K562 (cell line): ENCODE data around the gene SLAIN2. TPM values are rescaled to one million over a fixed set of nuclear protein-coding genes. Genes with fewer than 3 reads are reported as not detected.
A peak's percentile ranks its signal among the peaks of the same experiment; 100 is the strongest.

Experiments used
- ATAC-seq: fragments of 200-7000 bp; cut with Tn5 transposase; 3 replicates; pipeline ENCODE4 v1.9.1; 2020; ENCODE audit warnings: moderate library complexity
- BruUV-seq: library from RNA; stranded (reverse); fragments of 400-500 nt; replicated peaks from 2 replicates; lab custom pipeline; 2021; lab: Mats Ljungman, UMichigan
- CTCF ChIA-PET: fragments of 300-600 bp; formaldehyde crosslinking; extraction: SDS; loops from one replicate; lab custom pipeline; 2021; ENCODE audit warnings: low intra/inter-chr PET ratio; lab: Yijun Ruan, JAX
- POLR2A ChIA-PET: fragments of 300-600, 350-650 bp; sonication (Branson Sonifier 250); formaldehyde crosslinking; extraction: SDS; loops from one replicate; lab custom pipeline; 2021; ENCODE audit warnings: antibody characterized with exemption, inconsistent platforms; lab: Yijun Ruan, JAX
- DNase-seq, 4 experiments: peaks; one replicate each; pipeline versions ENCODE4 v3.0.0 to v3.0.0-alpha.2; 2011 to 2018; ENCODE audit warnings: low spot score in 3 of 4, mixed read lengths in 3 of 4; ENCODE audit errors: extremely low read depth in 1 of 4
- FAIRE-seq: peaks from 2 replicates; lab custom pipeline; 2011; peaks lifted over from hg19 to GRCh38; lab: Jason Lieb, UNC
- H2AFZ ChIP-seq: 2 replicates; pipeline ENCODE4 v1.6.0; 2011; ENCODE audit warnings: low read depth, low read length, control low read depth, inconsistent platforms
- H3K27ac ChIP-seq: fragments of 200-600 bp; 3 replicates; pipeline ENCODE4 v1.8.0; 2011; ENCODE audit warnings: low read depth, mild to moderate bottlenecking, control low read depth, inconsistent platforms, low read length, moderate library complexity, mixed read lengths; ENCODE audit errors: extremely low read depth
- H3K27me3 ChIP-seq, 2 experiments: fragments of 300-600 bp in 1 of 2; 2 replicates in 1 of 2; 3 replicates in 1 of 2; pipeline versions ENCODE4 v1.6.0 to v1.8.0; 2011; ENCODE audit warnings: inconsistent platforms in 2 of 2, low read length in 2 of 2, mild to moderate bottlenecking in 1 of 2, mixed read lengths in 1 of 2, moderate library complexity in 1 of 2; ENCODE audit not compliant: control insufficient read depth in 2 of 2, insufficient read depth in 2 of 2
- H3K36me3 ChIP-seq: fragments of 300-600 bp; 3 replicates; pipeline ENCODE4 v1.8.0; 2011; ENCODE audit warnings: mild to moderate bottlenecking, low read length, inconsistent platforms; ENCODE audit not compliant: control insufficient read depth, insufficient read depth
- H3K4me1 ChIP-seq, 2 experiments: fragments of 200-600 bp in 1 of 2; replicated peaks in 1 of 2; 2 replicates in 1 of 2; 3 replicates in 1 of 2; pipeline versions ENCODE4 v1.5.1 to v1.8.0; 2011; ENCODE audit warnings: inconsistent platforms in 2 of 2, low read length in 2 of 2, mild to moderate bottlenecking in 1 of 2, mixed read lengths in 1 of 2, moderate library complexity in 1 of 2; ENCODE audit not compliant: control insufficient read depth in 2 of 2, insufficient read depth in 2 of 2
- H3K4me2 ChIP-seq: 2 replicates; pipeline ENCODE4 v1.6.1; 2011; ENCODE audit warnings: low read length, control low read depth, inconsistent platforms, mixed read lengths; ENCODE audit not compliant: insufficient read depth
- H3K4me3 ChIP-seq: fragments of 200-600 bp; sonication (generic), shearing (Covaris generic); 2 replicates; pipeline ENCODE4 v1.5.1; 2016; ENCODE audit warnings: control low read depth, inconsistent platforms
- H3K79me2 ChIP-seq: fragments of 200-600 bp; 3 replicates; pipeline ENCODE4 v1.8.0; 2011; ENCODE audit warnings: low read length, inconsistent platforms; ENCODE audit not compliant: control insufficient read depth, insufficient read depth
- H3K9ac ChIP-seq, 2 experiments: 2 replicates each; pipeline versions ENCODE4 v1.6.0 to v1.6.1; 2011; ENCODE audit warnings: low read depth in 2 of 2, low read length in 2 of 2, control low read depth in 1 of 2, inconsistent platforms in 1 of 2, mild to moderate bottlenecking in 1 of 2, mixed read lengths in 1 of 2; ENCODE audit not compliant: insufficient read depth in 1 of 2
- H3K9me1 ChIP-seq: one replicate; pipeline ENCODE4 v1.6.0; 2011; ENCODE audit warnings: inconsistent platforms, mild to moderate bottlenecking, low read length, moderate library complexity; ENCODE audit not compliant: control insufficient read depth, insufficient read depth
- H3K9me3 ChIP-seq: replicated peaks from 2 replicates; pipeline ENCODE4 v1.5.1; 2011; ENCODE audit warnings: low read depth, low read length, inconsistent platforms; ENCODE audit not compliant: control insufficient read depth, insufficient read depth
- H4K20me1 ChIP-seq: replicated peaks from 2 replicates; pipeline ENCODE4 v1.6.1; 2011; ENCODE audit warnings: low read length, inconsistent platforms, mixed read lengths; ENCODE audit not compliant: control insufficient read depth, insufficient read depth
- MEIS2 ChIP-seq: fragments of 450-650 bp; IDR thresholded peaks from 2 replicates; pipeline ENCODE4 v1.6.1; 2014; ENCODE audit warnings: mild to moderate bottlenecking; ENCODE audit not compliant: partially characterized antibody
- NFIC ChIP-seq: fragments of 450-650 bp; IDR thresholded peaks from 2 replicates; pipeline ENCODE4 v1.6.1; 2017; ENCODE audit warnings: mild to moderate bottlenecking, inconsistent platforms
- ZNF165 ChIP-seq: fragments of 250-450 bp; sonication (Bioruptor Pico); IDR thresholded peaks from 2 replicates; pipeline ENCODE4 v1.4.0; 2020; ENCODE audit warnings: borderline replicate concordance
- ZSCAN32 ChIP-seq: fragments of 450-650 bp; formaldehyde crosslinking; IDR thresholded peaks from 2 replicates; pipeline ENCODE4 v1.4.0; 2020; ENCODE audit warnings: mild to moderate bottlenecking, moderate library complexity
- WGBS: fragments of 100-300 bp; shearing (Covaris generic); methylation state at CpG from one replicate; pipeline ENCODE4 v1.1.6; 2016; ENCODE audit warnings: low coverage, mixed read lengths; ENCODE audit not compliant: insufficient coverage; ENCODE audit errors: missing lambda C conversion rate; 5-methylcytosine and 5-hydroxymethylcytosine counted together
- in situ Hi-C: fragments of 300-500 bp; cut with MboI; formaldehyde crosslinking; loops from 4 replicates; pipeline ENCODE4 v1.15.0; 2018; ENCODE audit warnings: inconsistent platforms, mixed read lengths
- intact Hi-C: fragments of 100-400 bp; cut with micrococcal nuclease; formaldehyde crosslinking; loops from 2 replicates; pipeline ENCODE4 v1.14.2; 2022
- polyA plus RNA-seq, 8 experiments: library from polyadenylated mRNA; depleted of rRNA in 4 of 8; stranded (reverse) in 5 of 8; unstranded in 3 of 8; fragments of >200 nt; fragmentation: Nextera tagmentation in 2 of 8; fragmentation: Illumina TruSeq in 1 of 8; extraction: Ambion mirVana in 2 of 8; extraction: Trizol in 1 of 8; gene quantifications; 2 replicates each; pipeline versions ENCODE4 v1.2.1 to v1.2.3, GENCODE V29; 2011 to 2014; ENCODE audit warnings: inconsistent platforms in 1 of 8, missing spikeins in 1 of 8
- total RNA-seq, 7 experiments: library from RNA; depleted of rRNA in 6 of 7; stranded (reverse); fragments of >200 nt in 6 of 7; fragmentation: Illumina TruSeq in 2 of 7; extraction: Trizol in 2 of 7; gene quantifications; 2 replicates each; pipeline versions ENCODE4 v1.2.1 to v1.2.3, GENCODE V29; 2011 to 2021; ENCODE audit warnings: low replicate concordance in 1 of 7
- TF ChIP-seq, protein P1 (sequence below): sonication (generic); formaldehyde crosslinking; IDR thresholded peaks from 2 replicates; pipeline ENCODE4 v1.8.1; 2022; ENCODE audit warnings: missing genetic modification reagents
- TF ChIP-seq, protein P2 (sequence below), 2 experiments: IDR thresholded peaks in 1 of 2; conservative IDR thresholded peaks in 1 of 2; 2 replicates each; pipeline ENCODE4 v1.6.1; 2016; ENCODE audit warnings: low read depth in 2 of 2, mild to moderate bottlenecking in 1 of 2, missing compliant biosample characterization in 1 of 2, missing genetic modification characterization in 1 of 2, moderate library complexity in 1 of 2

Gene SLAIN2
- total and polyA plus RNA-seq, 9 of the 15 experiments (the other 6 are each of a cell fraction or from before 2014, with no cell fraction given), result 3.5 to 116 (median 35.0) TPM

DNA sequence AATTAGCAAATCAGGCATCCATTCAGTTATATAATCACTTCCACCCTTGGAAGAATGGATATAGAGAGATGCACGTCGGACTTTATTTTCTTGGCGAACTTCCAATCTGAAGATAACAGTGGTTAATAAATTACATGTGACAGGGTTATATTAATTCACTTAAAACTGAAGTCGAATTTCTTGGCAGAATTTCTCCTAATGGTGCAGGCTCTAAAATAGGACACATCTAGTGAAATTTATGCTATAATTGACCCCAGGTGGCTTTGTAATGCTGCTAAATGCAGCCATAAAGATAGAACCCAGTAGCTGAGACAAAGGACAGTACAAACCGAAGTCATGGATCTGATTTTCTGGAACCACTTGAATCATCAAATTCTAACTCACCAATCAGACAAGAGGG is 121.0 kb downstream of the SLAIN2 start:
- Histone ChIP-seq H3K9me1 (no peaks in the 10 kb centered on the region), H3K4me3 (no peak overlapping the region), H3K36me3 (no peaks in the 10 kb centered on the region), H4K20me1 (no peaks in the 10 kb centered on the region), H3K4me1 (no peaks in the 10 kb centered on the region), H2AFZ (no peak overlapping the region), H3K27ac (no peak overlapping the region), H3K27me3 (no peaks in the 10 kb centered on the region), H3K79me2 (no peaks in the 10 kb centered on the region), H3K9ac (no peak overlapping the region), H3K4me2 (no peak overlapping the region), H3K9me3 (no peaks in the 10 kb centered on the region)
- in situ Hi-C loops, result no loop called here
- ATAC-seq, result no peak
- peak; percentile 50 for TF ChIP-seq MEIS2
- TF ChIP-seq, protein P1, sequence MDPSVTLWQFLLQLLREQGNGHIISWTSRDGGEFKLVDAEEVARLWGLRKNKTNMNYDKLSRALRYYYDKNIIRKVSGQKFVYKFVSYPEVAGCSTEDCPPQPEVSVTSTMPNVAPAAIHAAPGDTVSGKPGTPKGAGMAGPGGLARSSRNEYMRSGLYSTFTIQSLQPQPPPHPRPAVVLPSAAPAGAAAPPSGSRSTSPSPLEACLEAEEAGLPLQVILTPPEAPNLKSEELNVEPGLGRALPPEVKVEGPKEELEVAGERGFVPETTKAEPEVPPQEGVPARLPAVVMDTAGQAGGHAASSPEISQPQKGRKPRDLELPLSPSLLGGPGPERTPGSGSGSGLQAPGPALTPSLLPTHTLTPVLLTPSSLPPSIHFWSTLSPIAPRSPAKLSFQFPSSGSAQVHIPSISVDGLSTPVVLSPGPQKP (CRISPR knock-in tag), result no peak
- TF ChIP-seq ZSCAN32, result no peak
- TF ChIP-seq NFIC, result peak; percentile 25; the same call in 1 of the 2 replicates
- TF ChIP-seq, protein P2, sequence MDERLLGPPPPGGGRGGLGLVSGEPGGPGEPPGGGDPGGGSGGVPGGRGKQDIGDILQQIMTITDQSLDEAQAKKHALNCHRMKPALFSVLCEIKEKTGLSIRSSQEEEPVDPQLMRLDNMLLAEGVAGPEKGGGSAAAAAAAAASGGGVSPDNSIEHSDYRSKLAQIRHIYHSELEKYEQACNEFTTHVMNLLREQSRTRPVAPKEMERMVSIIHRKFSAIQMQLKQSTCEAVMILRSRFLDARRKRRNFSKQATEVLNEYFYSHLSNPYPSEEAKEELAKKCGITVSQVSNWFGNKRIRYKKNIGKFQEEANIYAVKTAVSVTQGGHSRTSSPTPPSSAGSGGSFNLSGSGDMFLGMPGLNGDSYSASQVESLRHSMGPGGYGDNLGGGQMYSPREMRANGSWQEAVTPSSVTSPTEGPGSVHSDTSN (CRISPR knock-in tag; IDR thresholded peaks at IDR 0.05; ENCODE audit: low read depth), result no peak
- TF ChIP-seq, protein P2 (tag; conservative IDR thresholded peaks at IDR 0.05; ENCODE audit: low read depth), result peak; percentile 55
- TF ChIP-seq ZNF165 (CRISPR knock-in tag), result no peak
- intact Hi-C loops, result no loop called here
- FAIRE-seq, result no peak
- POLR2A ChIA-PET, result interaction anchor here (1.1 to 1.3 kb wide), 2 partner anchors 9 to 36 kb away, joined by 3 to 4 read pairs; no protein-coding TSS in a partner anchor
- BruUV-seq, result no TSS peak
- 11% methylated on average over 5 of the region's 5 CpGs for WGBS
- CTCF ChIA-PET, result interaction anchor here (0.6 kb wide), 1 partner anchor 26 kb away, joined by 3 read pairs; no protein-coding TSS in a partner anchor
- DNase-seq, result no peak
